ENCODE results near the gene UBAC1. TPM values are rescaled to one million over a fixed set of nuclear protein-coding genes. Genes with fewer than 3 reads are reported as not detected.

UBAC1 gene
- total RNA-seq = 10 to 100 TPM; 89.3 to 99.3 (median 96.9) TPM

- WGBS, 2 donors = 0 to 1% methylated on average over 18 to 37 of the region's 53 CpGs
- H3K4me3 ChIP-seq (ENCODE audit: low read depth, poor library complexity, severe bottlenecking) = peak within 1 kb of the TSS; percentile 73
- intact Hi-C loops (cut with DNase I; ENCODE audit: low total_unique reads) = no loop called here
- TF ChIP-seq CTCF (IDR thresholded peaks at IDR 0.05) (no peak), POLR2A (IDR thresholded peaks at IDR 0.05) (no peak)
- DNase-seq (ENCODE audit: low spot score in 2 of 2) = peak; percentile 90 to 99
These were observed at the start of gene UBAC1 for GRCh38 chr9:135961277-135961715. UBAC1 (minus strand) TSS chr9:135961373; CDS start chr9:135961162, 211 bp downstream.

- WGBS, 2 donors = 74 to 80% methylated on average over 28 of the region's 28 CpGs
- no peak overlapping the region for H3K4me3 ChIP-seq (ENCODE audit: low read depth, poor library complexity, severe bottlenecking)
- DNase-seq (ENCODE audit: low spot score in 2 of 2) = no peak
- TF ChIP-seq POLR2A (IDR thresholded peaks at IDR 0.05) (no peak), CTCF (IDR thresholded peaks at IDR 0.05) (no peak)
- intact Hi-C loops (cut with DNase I; ENCODE audit: low total_unique reads) = no loop called here
These were observed 49.6 kb upstream of the UBAC1 start for GRCh38 chr9:136010615-136011361.

GRCh38 chr9:136010176-136010575 is 49.0 kb upstream of the UBAC1 start:
- no peak overlapping the region for H3K4me3 ChIP-seq (ENCODE audit: low read depth, poor library complexity, severe bottlenecking)
- TF ChIP-seq POLR2A (IDR thresholded peaks at IDR 0.05) (no peak), CTCF (IDR thresholded peaks at IDR 0.05) (no peak)
- WGBS, 2 donors = 84 to 86% methylated on average over 17 of the region's 17 CpGs
- intact Hi-C loops (cut with DNase I; ENCODE audit: low total_unique reads) = no loop called here
- no peak for DNase-seq (ENCODE audit: low spot score in 2 of 2)

GRCh38 chr9:136009516-136009915 is 48.3 kb upstream of the UBAC1 start:
- H3K4me3 ChIP-seq (ENCODE audit: low read depth, poor library complexity, severe bottlenecking) = no peak overlapping the region
- 90 to 96% methylated on average over 16 of the region's 16 CpGs for WGBS, 2 donors
- DNase-seq (ENCODE audit: low spot score in 2 of 2) = no peak
- TF ChIP-seq CTCF (IDR thresholded peaks at IDR 0.05) (no peak), POLR2A (IDR thresholded peaks at IDR 0.05) (no peak)
- intact Hi-C loops (cut with DNase I; ENCODE audit: low total_unique reads) = no loop called here

GRCh38 chr9:136008693-136008997 is 47.5 kb upstream of the UBAC1 start:
- 86 to 89% methylated on average over 21 of the region's 21 CpGs for WGBS, 2 donors
- no peak for DNase-seq (ENCODE audit: low spot score in 2 of 2)

More at GRCh38 chr9:136008693-136008997, 47.5 kb upstream of the UBAC1 start:
- no peak overlapping the region for H3K4me3 ChIP-seq (ENCODE audit: low read depth, poor library complexity, severe bottlenecking)
- TF ChIP-seq CTCF (IDR thresholded peaks at IDR 0.05) = no peak
- intact Hi-C loops (cut with DNase I; ENCODE audit: low total_unique reads) = no loop called here
